Prostate gland (tissue), 2 donors: ENCODE data around the gene TPD52L2. TPM values are rescaled to one million over a fixed set of nuclear protein-coding genes. Genes with fewer than 3 reads are reported as not detected.
A peak's percentile ranks its signal among the peaks of the same experiment; 100 is the strongest.

Experiments
- DNase-seq: peaks from one replicate; pipeline ENCODE4 v3.0.0-alpha.2; 2019; ENCODE audit warnings: low spot score
- H3K27ac ChIP-seq, 2 donors: fragments of 200-600 bp; sonication (generic); 2 replicates each; pipeline ENCODE4 v1.5.1; 2017 to 2019
- H3K27me3 ChIP-seq: fragments of 200-600 bp; sonication (generic); replicated peaks from 2 replicates; pipeline ENCODE4 v1.5.1; 2019; ENCODE audit not compliant: insufficient read depth
- H3K36me3 ChIP-seq, 2 donors: fragments of 200-600 bp; sonication (generic); 1 replicate in 1 of 2; 2 replicates in 1 of 2; pipeline versions ENCODE4 v1.5.1 to v1.8.1; 2017 to 2019
- H3K4me1 ChIP-seq: fragments of 200-600 bp; sonication (generic); replicated peaks from 2 replicates; pipeline ENCODE4 v1.5.1; 2019
- H3K4me3 ChIP-seq, 2 donors: fragments of 200-600 bp; sonication (generic); 2 replicates each; pipeline ENCODE4 v1.5.1; 2017 to 2019
- H3K9me3 ChIP-seq: fragments of 200-600 bp; sonication (generic); 2 replicates; pipeline ENCODE4 v1.5.1; 2017
- POLR2A ChIP-seq: fragments of 450-650 bp; IDR thresholded peaks from one replicate; pipeline ENCODE4 v1.6.1; 2016; ENCODE audit warnings: antibody characterized with exemption, mild to moderate bottlenecking
- POLR2AphosphoS5 ChIP-seq: sonication (generic); formaldehyde crosslinking; IDR thresholded peaks from one replicate; pipeline ENCODE4 v1.6.1; 2017; ENCODE audit warnings: antibody characterized with exemption
- WGBS: methylation state at CpG from one replicate; pipeline ENCODE4 v1.1.5; 2018; 5-methylcytosine and 5-hydroxymethylcytosine counted together
- intact Hi-C: fragments of 100-400 bp; cut with DNase I; formaldehyde crosslinking; loops from one replicate; pipeline ENCODE4 v1.14.2; 2022
- total RNA-seq, 2 donors: library from RNA; depleted of rRNA; stranded (reverse); fragments of >200 nt; gene quantifications; one replicate each; pipeline ENCODE4 v1.1.0, GENCODE V29; 2016
- TF ChIP-seq, protein P1 (sequence below), 4 experiments: fragments of 200-600 bp in 2 of 4; fragments of 450-650 bp in 2 of 4; sonication (generic) in 2 of 4; IDR thresholded peaks; 1 replicate in 3 of 4; 2 replicates in 1 of 4; pipeline ENCODE4 v1.5.1; 2016 to 2019; ENCODE audit warnings: antibody characterized with exemption in 4 of 4, mild to moderate bottlenecking in 2 of 4, moderate library complexity in 2 of 4

The TPD52L2 gene
- total RNA-seq, 2 donors from 2014 or later = 105 to 127 TPM

DNA sequence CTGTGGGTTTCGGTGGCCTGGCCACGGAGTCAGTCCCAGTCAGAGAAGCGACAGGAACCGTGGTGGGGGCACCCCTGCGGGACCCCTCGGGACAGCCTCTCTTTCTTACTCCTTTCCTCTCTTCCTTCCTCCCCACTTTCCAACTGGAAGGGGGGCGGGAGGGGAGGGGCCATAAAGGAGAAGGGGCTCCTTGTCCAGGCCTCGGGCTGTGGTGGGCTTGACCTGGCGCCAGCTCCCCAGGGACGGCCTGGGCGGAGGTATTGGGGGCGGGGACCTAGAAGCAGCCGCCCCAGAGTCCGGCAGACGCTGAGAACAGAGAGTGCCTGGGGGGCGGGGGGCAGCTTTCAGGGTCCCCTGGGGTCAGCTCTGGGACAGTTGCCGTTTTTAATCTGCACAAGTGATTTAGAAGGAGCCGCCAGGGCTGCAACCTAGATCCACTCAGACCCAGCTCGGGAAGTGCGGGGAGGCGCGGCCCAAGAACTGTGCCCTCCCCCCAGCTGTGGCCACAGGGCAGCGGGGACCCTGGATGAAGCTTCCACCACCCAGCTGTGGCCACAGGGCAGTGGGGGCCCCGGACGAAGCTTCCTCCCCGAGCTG is 10.2 kb upstream of the TPD52L2 start:
- Histone ChIP-seq H3K9me3 (no peaks in the 10 kb centered on the region), H3K36me3 (no peaks in the 10 kb centered on the region), H3K27me3 (no peaks in the 10 kb centered on the region), H3K4me1 (peaks cover 5% of the 10 kb centered on the region), H3K27ac (peak overlapping the region; percentile 39 to 51), H3K4me3 (peak overlapping the region; percentile 3 to 5)
- intact Hi-C loops = no loop called here
- WGBS = 8% methylated on average over 20 of the region's 26 CpGs
- no peak for TF ChIP-seq POLR2AphosphoS5
- no peak for DNase-seq

DNA sequence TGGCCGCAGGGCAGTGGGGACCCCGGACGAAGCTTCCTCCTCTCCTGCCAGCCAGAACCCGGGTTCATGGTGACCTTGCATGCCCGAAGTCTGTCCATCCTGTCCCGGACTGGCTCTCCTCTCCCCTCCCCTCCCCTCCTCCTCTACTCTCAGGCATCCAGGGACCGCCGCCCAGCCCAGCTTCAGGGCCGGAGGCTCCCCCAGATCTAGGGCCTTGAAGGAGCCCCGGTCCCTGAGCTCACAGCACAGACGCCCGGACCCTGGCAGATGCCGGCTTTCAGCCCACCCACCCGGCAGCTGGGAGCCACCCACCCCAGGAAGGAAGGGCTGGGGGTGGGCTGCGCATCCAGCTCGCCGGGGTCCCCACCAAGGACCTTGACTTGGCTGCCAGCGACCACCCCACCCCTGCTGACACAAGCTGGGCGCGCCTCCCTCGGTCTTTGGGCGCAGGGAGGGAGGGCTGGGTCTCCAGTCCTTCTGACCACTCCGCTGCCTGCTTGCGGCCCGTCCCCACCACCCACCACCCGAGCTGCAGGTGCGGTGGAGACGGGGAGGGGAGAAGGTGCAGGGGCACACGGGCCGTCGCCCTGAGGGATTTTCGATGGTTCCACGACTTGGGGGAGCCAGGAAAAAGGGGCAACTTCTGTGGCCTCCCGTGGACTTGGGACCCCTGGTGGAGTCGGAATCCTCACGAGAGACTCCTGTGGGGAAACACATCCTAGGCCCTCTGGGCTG is 9.5 kb upstream of the TPD52L2 start:
- no peak for TF ChIP-seq POLR2AphosphoS5
- TF ChIP-seq, protein P1, sequence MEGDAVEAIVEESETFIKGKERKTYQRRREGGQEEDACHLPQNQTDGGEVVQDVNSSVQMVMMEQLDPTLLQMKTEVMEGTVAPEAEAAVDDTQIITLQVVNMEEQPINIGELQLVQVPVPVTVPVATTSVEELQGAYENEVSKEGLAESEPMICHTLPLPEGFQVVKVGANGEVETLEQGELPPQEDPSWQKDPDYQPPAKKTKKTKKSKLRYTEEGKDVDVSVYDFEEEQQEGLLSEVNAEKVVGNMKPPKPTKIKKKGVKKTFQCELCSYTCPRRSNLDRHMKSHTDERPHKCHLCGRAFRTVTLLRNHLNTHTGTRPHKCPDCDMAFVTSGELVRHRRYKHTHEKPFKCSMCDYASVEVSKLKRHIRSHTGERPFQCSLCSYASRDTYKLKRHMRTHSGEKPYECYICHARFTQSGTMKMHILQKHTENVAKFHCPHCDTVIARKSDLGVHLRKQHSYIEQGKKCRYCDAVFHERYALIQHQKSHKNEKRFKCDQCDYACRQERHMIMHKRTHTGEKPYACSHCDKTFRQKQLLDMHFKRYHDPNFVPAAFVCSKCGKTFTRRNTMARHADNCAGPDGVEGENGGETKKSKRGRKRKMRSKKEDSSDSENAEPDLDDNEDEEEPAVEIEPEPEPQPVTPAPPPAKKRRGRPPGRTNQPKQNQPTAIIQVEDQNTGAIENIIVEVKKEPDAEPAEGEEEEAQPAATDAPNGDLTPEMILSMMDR (IDR thresholded peaks at IDR 0.05) = no peak
- TF ChIP-seq POLR2A = no peak
- Histone ChIP-seq H3K27ac (no peak overlapping the region), H3K27me3 (no peaks in the 10 kb centered on the region), H3K36me3 (no peaks in the 10 kb centered on the region), H3K4me1 (peaks cover 5% of the 10 kb centered on the region), H3K4me3 (peak overlapping the region in 1 of 2 donors; percentile 3), H3K9me3 (no peaks in the 10 kb centered on the region)
- intact Hi-C loops = no loop called here
- no peak for DNase-seq
- 25% methylated on average over 30 of the region's 36 CpGs for WGBS

DNA sequence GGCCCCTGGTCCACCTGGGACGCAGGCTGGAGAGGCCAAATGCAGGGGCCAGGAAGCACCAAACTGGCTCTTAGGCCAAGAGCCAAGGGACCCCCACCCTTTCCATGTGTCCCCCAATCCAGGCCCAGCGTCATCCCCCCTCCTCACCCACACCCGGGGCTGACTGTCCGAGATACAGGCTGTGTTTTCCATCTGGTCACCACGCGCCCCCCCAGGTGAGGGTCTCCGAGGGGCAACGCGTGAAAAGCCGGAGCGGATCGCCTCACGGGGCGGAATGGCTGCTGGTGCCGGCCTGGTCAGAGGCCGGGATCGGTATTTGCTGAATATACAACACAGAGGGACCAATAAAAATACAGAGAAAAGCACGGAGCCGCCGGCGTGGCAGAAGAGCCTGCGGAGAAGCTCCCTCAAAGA is 9.0 kb upstream of the TPD52L2 start:
- Histone ChIP-seq H3K4me1 (peaks cover 5% of the 10 kb centered on the region), H3K4me3 (no peak overlapping the region), H3K36me3 (no peaks in the 10 kb centered on the region), H3K27ac (no peak overlapping the region), H3K27me3 (no peaks in the 10 kb centered on the region), H3K9me3 (no peaks in the 10 kb centered on the region)
- WGBS = 36% methylated on average over 22 of the region's 22 CpGs
- no peak for TF ChIP-seq POLR2AphosphoS5
- TF ChIP-seq, protein P1 (IDR thresholded peaks at IDR 0.05) = no peak
- no peak for TF ChIP-seq POLR2A
- DNase-seq = no peak
- intact Hi-C loops = no loop called here

DNA sequence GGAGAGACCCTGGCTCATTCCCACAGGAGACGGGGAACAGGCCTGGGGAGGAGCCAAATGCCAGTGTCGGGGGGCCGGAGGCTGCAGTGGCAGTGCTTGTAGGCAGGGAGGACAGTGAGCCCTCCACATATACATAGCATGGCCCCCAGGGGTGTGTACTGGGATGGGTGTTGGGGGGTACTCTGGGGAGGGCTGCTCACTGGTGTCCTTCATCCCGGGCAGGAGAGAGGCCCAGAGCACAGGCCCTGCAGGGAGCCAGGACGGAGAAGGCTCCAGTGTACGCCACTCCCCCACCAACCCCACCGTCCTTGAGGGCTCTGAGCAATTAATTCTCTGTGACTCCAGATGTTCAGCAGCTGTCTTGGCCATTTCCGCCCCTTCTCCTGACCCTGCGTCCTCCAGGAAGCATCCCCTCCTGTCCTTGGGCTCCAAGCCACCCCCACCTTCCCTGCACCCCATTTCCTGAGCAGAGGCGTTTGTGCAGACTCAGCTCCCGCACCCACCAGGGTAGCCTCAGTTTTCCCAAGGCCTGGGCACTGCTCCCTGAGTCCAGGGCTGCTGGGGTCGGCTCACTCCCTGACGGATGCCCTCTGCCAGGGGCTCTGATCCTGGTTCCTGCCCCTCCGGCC is 7.2 kb upstream of the TPD52L2 start:
- no peak for DNase-seq
- H3K36me3 ChIP-seq = no peaks in the 10 kb centered on the region
- intact Hi-C loops = no loop called here
- peaks cover 5% of the 10 kb centered on the region for H3K4me1 ChIP-seq
- WGBS = 14% methylated on average over 13 of the region's 14 CpGs
- TF ChIP-seq, protein P1 (IDR thresholded peaks at IDR 0.05) = no peak
- no peak for TF ChIP-seq POLR2A
- TF ChIP-seq POLR2AphosphoS5 = no peak
- H3K27ac ChIP-seq = no peak overlapping the region
- H3K27me3 ChIP-seq = no peaks in the 10 kb centered on the region
- no peak overlapping the region for H3K4me3 ChIP-seq
- no peaks in the 10 kb centered on the region for H3K9me3 ChIP-seq

DNA sequence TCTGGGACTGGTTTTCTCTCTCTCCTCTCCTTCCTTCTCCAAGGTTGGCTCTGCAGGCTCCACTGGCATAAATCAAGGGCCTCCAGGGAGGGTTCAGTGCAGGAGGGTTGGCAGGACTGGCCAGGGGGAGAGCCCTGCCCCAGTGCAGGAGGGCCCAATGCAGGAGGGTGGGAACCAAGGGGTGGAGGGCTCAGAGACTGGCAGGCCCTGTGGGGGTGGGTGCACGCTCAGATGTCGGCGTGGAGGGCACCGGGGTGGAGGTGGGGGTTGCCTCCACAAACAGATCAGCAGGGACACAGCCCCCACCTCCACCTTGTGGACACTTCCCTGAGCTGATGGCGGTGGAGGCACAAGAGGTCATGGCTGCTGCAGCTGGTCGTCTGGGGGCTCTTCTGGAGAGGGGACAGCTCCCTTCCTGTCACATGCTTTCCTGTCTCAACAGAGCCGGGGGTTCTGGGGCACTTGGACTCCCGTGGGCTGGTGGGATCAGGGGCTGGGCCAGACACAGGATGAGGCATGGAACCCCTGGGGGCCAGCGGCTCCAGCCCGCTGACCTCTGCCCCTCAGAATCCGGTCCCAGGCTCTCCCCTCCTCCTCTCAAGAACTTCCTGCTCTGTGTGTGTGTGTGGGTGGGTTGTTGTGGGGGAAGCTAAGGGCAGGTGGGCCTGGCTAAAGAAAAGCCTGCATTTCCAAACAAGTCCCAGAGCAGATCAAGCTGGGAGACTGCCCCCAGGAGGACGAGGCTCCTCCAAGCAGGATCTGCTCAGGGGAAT is 6.5 kb upstream of the TPD52L2 start:
- no peaks in the 10 kb centered on the region for H3K36me3 ChIP-seq
- intact Hi-C loops = no loop called here
- no peaks in the 10 kb centered on the region for H3K27me3 ChIP-seq
- peak overlapping the region in 1 of 2 donors; percentile 20 for H3K27ac ChIP-seq
- no peaks in the 10 kb centered on the region for H3K9me3 ChIP-seq
- no peak for DNase-seq
- 15% methylated on average over 12 of the region's 12 CpGs for WGBS
- TF ChIP-seq POLR2AphosphoS5 (no peak), POLR2A (no peak)
- TF ChIP-seq, protein P1 (IDR thresholded peaks at IDR 0.05) = no peak
- H3K4me3 ChIP-seq = no peak overlapping the region
- H3K4me1 ChIP-seq = peaks cover 8% of the 10 kb centered on the region
